H1 (cell line): ENCODE measurements around the gene MEX3C. TPM values are rescaled to one million over a fixed set of nuclear protein-coding genes. Genes with fewer than 3 reads are reported as not detected.
A peak's percentile ranks its signal among the peaks of the same experiment; 100 is the strongest.

Experiments used
- CTCF ChIA-PET: fragments of 300-600 bp; sonication (Branson Sonifier 250); formaldehyde crosslinking; loops from one replicate; lab custom pipeline; 2021; ENCODE audit not compliant: partially characterized antibody; lab: Charles Lee
- POLR2A ChIA-PET: fragments of 300-600 bp; sonication (Branson Sonifier 250); formaldehyde crosslinking; loops from one replicate; lab custom pipeline; 2021; ENCODE audit warnings: inconsistent platforms; ENCODE audit not compliant: partially characterized antibody; lab: Charles Lee
- DNase-seq, 2 experiments: peaks; one replicate each; pipeline versions ENCODE4 v3.0.0 to v3.0.0-alpha.2; 2010 to 2022; ENCODE audit warnings: low spot score in 2 of 2, low read depth in 1 of 2, mixed read lengths in 1 of 2
- FAIRE-seq: peaks from 2 replicates; lab custom pipeline; 2011; peaks lifted over from hg19 to GRCh38; lab: Jason Lieb, UNC
- H2AFZ ChIP-seq: 2 replicates; pipeline ENCODE4 v1.8.1; 2012; ENCODE audit warnings: low read length, inconsistent platforms
- H2AK5ac ChIP-seq: 2 replicates; pipeline ENCODE4 v1.6.1; 2013; ENCODE audit warnings: low read depth, low read length
- H2BK120ac ChIP-seq: replicated peaks from 2 replicates; pipeline ENCODE3; 2013; ENCODE audit warnings: low read depth, low read length, inconsistent platforms
- H2BK12ac ChIP-seq: 2 replicates; pipeline ENCODE4 v1.6.1; 2013; ENCODE audit warnings: low read depth, low read length
- H2BK15ac ChIP-seq: 2 replicates; pipeline ENCODE4 v1.6.1; 2013; ENCODE audit warnings: low read length
- H2BK20ac ChIP-seq: 2 replicates; pipeline ENCODE4 v1.6.1; 2013; ENCODE audit warnings: low read length
- H2BK5ac ChIP-seq: 2 replicates; pipeline ENCODE4 v1.6.1; 2013; ENCODE audit warnings: low read depth, low read length
- H3K14ac ChIP-seq: 2 replicates; pipeline ENCODE4 v1.6.1; 2013; ENCODE audit warnings: inconsistent platforms; ENCODE audit not compliant: insufficient read length
- H3K18ac ChIP-seq: 2 replicates; pipeline ENCODE4 v1.6.1; 2013; ENCODE audit warnings: low read length; ENCODE audit errors: extremely low read depth
- H3K23ac ChIP-seq: 2 replicates; pipeline ENCODE4 v1.6.1; 2013; ENCODE audit warnings: inconsistent platforms; ENCODE audit not compliant: insufficient read length
- H3K23me2 ChIP-seq: 2 replicates; pipeline ENCODE4 v1.6.1; 2013; ENCODE audit warnings: low read depth, low read length
- H3K27ac ChIP-seq: 2 replicates; pipeline ENCODE4 v1.6.1; 2011; ENCODE audit warnings: low read depth, low read length, inconsistent platforms
- H3K27me3 ChIP-seq, 4 experiments: replicated peaks in 1 of 4; 1 replicate in 1 of 4; 2 replicates in 3 of 4; pipeline versions ENCODE4 v1.6.1 to v1.8.1; 2011 to 2013; ENCODE audit warnings: low read length in 3 of 4, mild to moderate bottlenecking in 3 of 4, inconsistent platforms in 2 of 4, mixed read lengths in 2 of 4, moderate library complexity in 1 of 4; ENCODE audit not compliant: control insufficient read depth in 3 of 4, insufficient read depth in 3 of 4; ENCODE audit errors: extremely low read depth in 1 of 4
- H3K36me3 ChIP-seq, 4 experiments: 2 replicates each; pipeline versions ENCODE4 v1.6.1 to v1.8.1; 2011 to 2013; ENCODE audit warnings: mild to moderate bottlenecking in 4 of 4, low read length in 3 of 4, moderate library complexity in 2 of 4, control low read depth in 1 of 4, inconsistent platforms in 1 of 4; ENCODE audit not compliant: insufficient read depth in 4 of 4, control insufficient read depth in 2 of 4
- H3K4ac ChIP-seq: replicated peaks from 2 replicates; pipeline ENCODE3; 2013; ENCODE audit warnings: low read length, low read depth, mixed read lengths, inconsistent platforms; ENCODE audit not compliant: insufficient read length
- H3K4me1 ChIP-seq, 4 experiments: replicated peaks in 1 of 4; 1 replicate in 1 of 4; 2 replicates in 3 of 4; pipeline versions ENCODE4 v1.6.1 to v1.8.1; 2011 to 2013; ENCODE audit warnings: low read length in 3 of 4, inconsistent platforms in 2 of 4, mixed read lengths in 1 of 4; ENCODE audit not compliant: insufficient read depth in 4 of 4, control insufficient read depth in 3 of 4
- H3K4me2 ChIP-seq, 2 experiments: 2 replicates each; pipeline versions ENCODE4 v1.6.1 to v1.8.1; 2011 to 2013; ENCODE audit warnings: low read depth in 2 of 2, low read length in 2 of 2, control low read depth in 1 of 2, inconsistent platforms in 1 of 2, mild to moderate bottlenecking in 1 of 2; ENCODE audit not compliant: insufficient read depth in 1 of 2
- H3K4me3 ChIP-seq, 4 experiments: fragments of 200-600, 300-600 bp in 1 of 4; sonication (generic), shearing (Covaris generic), sonication (Bioruptor Twin) in 1 of 4; 2 replicates each; pipeline versions ENCODE4 v1.5.1 to v1.8.1; 2011 to 2016; ENCODE audit warnings: low read length in 4 of 4, low read depth in 3 of 4, control low read depth in 2 of 4, inconsistent platforms in 2 of 4, mild to moderate bottlenecking in 2 of 4, mixed read lengths in 1 of 4, moderate library complexity in 1 of 4; ENCODE audit not compliant: insufficient read depth in 2 of 4; ENCODE audit errors: extremely low read depth in 1 of 4
- H3K56ac ChIP-seq: replicated peaks from 2 replicates; pipeline ENCODE3; 2013; ENCODE audit warnings: low read depth, mild to moderate bottlenecking, mixed read lengths, low read length, inconsistent platforms; ENCODE audit not compliant: insufficient read length
- H3K79me1 ChIP-seq: 2 replicates; pipeline ENCODE4 v1.6.1; 2013; ENCODE audit warnings: low read depth, low read length, control low read depth
- H3K79me2 ChIP-seq, 2 experiments: 2 replicates each; pipeline versions ENCODE4 v1.6.1 to v1.8.1; 2012 to 2013; ENCODE audit warnings: low read length in 2 of 2, mild to moderate bottlenecking in 2 of 2, inconsistent platforms in 1 of 2; ENCODE audit not compliant: insufficient read depth in 2 of 2, control insufficient read depth in 1 of 2
- H3K9ac ChIP-seq, 4 experiments: replicated peaks in 1 of 4; 1 replicate in 1 of 4; 2 replicates in 3 of 4; pipeline versions ENCODE4 v1.6.1 to v1.8.1; 2011 to 2013; ENCODE audit warnings: low read depth in 3 of 4, low read length in 3 of 4, control low read depth in 2 of 4, mild to moderate bottlenecking in 2 of 4, moderate library complexity in 2 of 4, inconsistent platforms in 1 of 4; ENCODE audit errors: extremely low read depth in 1 of 4
- H3K9me3 ChIP-seq, 2 experiments: 2 replicates each; pipeline versions ENCODE4 v1.6.1 to v1.8.1; 2012 to 2013; ENCODE audit warnings: mild to moderate bottlenecking in 2 of 2, moderate library complexity in 2 of 2, control low read depth in 1 of 2, inconsistent platforms in 1 of 2, low read depth in 1 of 2, low read length in 1 of 2, mixed read lengths in 1 of 2; ENCODE audit not compliant: insufficient read depth in 2 of 2
- H4K20me1 ChIP-seq, 2 experiments: replicated peaks in 1 of 2; 2 replicates each; pipeline versions ENCODE3 to v1.8.1; 2011 to 2013; ENCODE audit warnings: inconsistent platforms in 2 of 2, low read length in 2 of 2, mild to moderate bottlenecking in 1 of 2; ENCODE audit not compliant: insufficient read depth in 2 of 2, control insufficient read depth in 1 of 2
- H4K5ac ChIP-seq: 2 replicates; pipeline ENCODE4 v1.6.1; 2013; ENCODE audit warnings: low read length, low read depth, mixed read lengths, inconsistent platforms; ENCODE audit not compliant: insufficient read length
- H4K8ac ChIP-seq: 2 replicates; pipeline ENCODE4 v1.8.0; 2013; ENCODE audit warnings: mild to moderate bottlenecking, moderate library complexity, low read length, inconsistent platforms; ENCODE audit not compliant: insufficient read depth; ENCODE audit errors: extremely low read depth
- H4K91ac ChIP-seq: replicated peaks from 2 replicates; pipeline ENCODE3; 2013; ENCODE audit warnings: low read length, mixed read lengths, inconsistent platforms; ENCODE audit not compliant: insufficient read length
- CBX5 ChIP-seq: fragments of 300-800, 300-1000 bp; sonication (generic); IDR thresholded peaks from 2 replicates; pipeline ENCODE4 v1.7.1; 2016; ENCODE audit warnings: antibody characterized with exemption, low read length, low read depth
- KDM1A ChIP-seq: fragments of 200-600, 300-600 bp; sonication (generic); IDR thresholded peaks from 2 replicates; pipeline ENCODE4 v1.7.1; 2016; ENCODE audit warnings: mild to moderate bottlenecking, low read length, borderline replicate concordance
- SAP30 ChIP-seq: fragments of 300-600 bp; sonication (generic); IDR thresholded peaks from 2 replicates; pipeline ENCODE4 v1.7.1; 2012; ENCODE audit warnings: low read length, moderate library complexity, mild to moderate bottlenecking, inconsistent platforms; ENCODE audit not compliant: insufficient read depth, insufficient replicate concordance
- WGBS, 2 experiments: shearing (Covaris generic) in 1 of 2; methylation state at CpG; one replicate each; pipeline versions ENCODE4 v1.1.6 to v1.1.7; 2013 to 2015; ENCODE audit warnings: low lambda C conversion rate in 2 of 2, mixed read lengths in 2 of 2, inconsistent platforms in 1 of 2, low coverage in 1 of 2, missing lambda C conversion rate in 1 of 2; ENCODE audit not compliant: insufficient replicate concordance in 2 of 2, insufficient coverage in 1 of 2, insufficient read length in 1 of 2; ENCODE audit errors: extremely low coverage in 1 of 2, missing lambda C conversion rate in 1 of 2; 5-methylcytosine and 5-hydroxymethylcytosine counted together
- polyA plus RNA-seq, 7 experiments: library from polyadenylated mRNA; depleted of rRNA in 3 of 7; stranded (reverse) in 5 of 7; unstranded in 2 of 7; fragments of >200 nt in 5 of 7; fragments of 200-250 nt in 2 of 7; gene quantifications; 1 replicate in 5 of 7; 2 replicates in 1 of 7; 4 replicates in 1 of 7; pipeline versions ENCODE4 v1.2.1 to v1.2.3, GENCODE V29; 2011 to 2013; ENCODE audit warnings: missing spikeins in 2 of 7, mixed read lengths in 2 of 7
- total RNA-seq: library from RNA; stranded (reverse); fragmentation: NEBNext Ultra II Directional; extraction: Animal tissue kit (Norgen Biotek cat#: 25700); gene quantifications from 2 replicates; pipeline ENCODE4 v1.2.1, GENCODE V29; 2021

Gene MEX3C
- total and polyA plus RNA-seq, 2 of the 8 experiments (the other 6 are each of a cell fraction or from before 2014, with no cell fraction given) = 48.2 to 103 TPM

DNA sequence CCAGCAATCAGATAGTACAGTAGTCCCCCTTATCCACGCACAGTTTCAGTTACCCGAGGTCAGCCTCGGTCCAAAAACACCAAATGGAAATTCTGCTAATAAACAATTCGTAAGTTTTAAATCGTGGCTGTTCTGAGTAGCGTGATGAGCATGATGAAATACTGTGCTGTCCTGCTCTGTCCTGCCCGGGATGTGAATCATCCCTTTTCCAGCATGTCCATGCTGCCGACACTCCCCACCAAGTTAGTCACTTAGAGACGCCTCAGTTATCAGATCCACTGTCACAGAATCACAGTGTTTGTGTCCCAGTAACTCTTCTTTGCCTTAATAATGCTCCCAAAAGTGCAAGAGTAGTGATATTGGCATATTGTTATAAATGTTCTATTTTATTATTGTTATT, 62.1 kb downstream of the MEX3C start:
- DNase-seq = no peak
- Histone ChIP-seq H4K8ac (no peak overlapping the region), H2BK15ac (no peak overlapping the region), H3K4me3 (no peak overlapping the region), H4K20me1 (no peaks in the 10 kb centered on the region), H2AFZ (no peak overlapping the region), H3K56ac (no peak overlapping the region), H2AK5ac (no peak overlapping the region), H2BK120ac (no peak overlapping the region), H3K23ac (no peak overlapping the region), H3K79me1 (no peaks in the 10 kb centered on the region), H3K18ac (no peak overlapping the region), H3K79me2 (no peaks in the 10 kb centered on the region), H4K91ac (no peak overlapping the region), H3K36me3 (no peaks in the 10 kb centered on the region), H4K5ac (no peak overlapping the region), H3K14ac (no peak overlapping the region), H3K4me1 (peaks cover 0 to 5% (median 0%) of the 10 kb centered on the region in 4 experiments; a peak in 1 of 7 replicates), H3K4ac (no peak overlapping the region), H3K9ac (no peak overlapping the region), H3K27me3 (no peaks in the 10 kb centered on the region), H3K23me2 (no peaks in the 10 kb centered on the region), H2BK12ac (no peak overlapping the region), H2BK20ac (peak overlapping the region; percentile 62; the same call in 1 of the 2 replicates), H3K4me2 (no peak overlapping the region), H3K27ac (no peak overlapping the region), H3K9me3 (no peaks in the 10 kb centered on the region), H2BK5ac (no peak overlapping the region)
- TF ChIP-seq SAP30 (no peak), KDM1A (no peak), CBX5 (no peak)
- FAIRE-seq = no peak
- ChIA-PET CTCF (interaction anchor here (1.0 to 2.5 kb wide), 8 partner anchors 9 to 143 kb away, joined by 3 to 12 read pairs (median 4); no protein-coding TSS in a partner anchor), POLR2A (no interaction called here)
- WGBS, 2 experiments = 90% methylated on average over 9 of the region's 9 CpGs; no CpG with 5 or more reads in 1 of the 2 experiments
